GM21367 (cell line): ENCODE data around the gene SAMD8.

Experiments used
- ATAC-seq: cut with Tn5 transposase; IDR thresholded peaks from one replicate; pipeline ENCODE4 v1.9.1; 2021; ENCODE audit not compliant: unreplicated experiment

The SAMD8 gene

DNA sequence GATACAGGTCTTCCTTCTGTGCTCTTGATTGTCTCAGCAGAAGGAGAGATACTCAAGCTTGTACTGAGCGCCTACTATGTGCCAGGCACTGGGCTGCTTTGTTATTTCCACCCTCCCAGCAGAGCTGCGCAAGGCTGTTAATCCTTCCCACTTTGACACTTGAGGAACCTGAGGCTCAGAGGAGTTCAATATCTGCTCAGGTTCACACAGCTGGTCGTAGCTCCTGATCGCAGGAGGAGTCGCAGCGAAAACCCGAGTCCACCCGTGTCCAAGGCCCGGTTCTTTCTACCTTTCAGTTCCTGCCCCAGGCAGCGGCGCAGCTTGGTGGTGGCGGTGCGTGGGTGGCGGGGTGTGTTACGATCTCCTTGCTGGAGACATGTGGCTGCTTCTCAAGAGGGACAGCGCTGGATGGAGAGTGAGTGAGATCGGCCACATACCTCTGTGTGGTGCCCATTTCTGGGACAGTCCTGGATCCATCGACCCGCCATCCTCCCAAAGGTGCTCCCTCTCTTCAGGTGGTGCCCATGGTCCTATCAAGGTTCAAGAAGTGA, 26.5 kb upstream of the SAMD8 start:
- no peak for ATAC-seq

DNA sequence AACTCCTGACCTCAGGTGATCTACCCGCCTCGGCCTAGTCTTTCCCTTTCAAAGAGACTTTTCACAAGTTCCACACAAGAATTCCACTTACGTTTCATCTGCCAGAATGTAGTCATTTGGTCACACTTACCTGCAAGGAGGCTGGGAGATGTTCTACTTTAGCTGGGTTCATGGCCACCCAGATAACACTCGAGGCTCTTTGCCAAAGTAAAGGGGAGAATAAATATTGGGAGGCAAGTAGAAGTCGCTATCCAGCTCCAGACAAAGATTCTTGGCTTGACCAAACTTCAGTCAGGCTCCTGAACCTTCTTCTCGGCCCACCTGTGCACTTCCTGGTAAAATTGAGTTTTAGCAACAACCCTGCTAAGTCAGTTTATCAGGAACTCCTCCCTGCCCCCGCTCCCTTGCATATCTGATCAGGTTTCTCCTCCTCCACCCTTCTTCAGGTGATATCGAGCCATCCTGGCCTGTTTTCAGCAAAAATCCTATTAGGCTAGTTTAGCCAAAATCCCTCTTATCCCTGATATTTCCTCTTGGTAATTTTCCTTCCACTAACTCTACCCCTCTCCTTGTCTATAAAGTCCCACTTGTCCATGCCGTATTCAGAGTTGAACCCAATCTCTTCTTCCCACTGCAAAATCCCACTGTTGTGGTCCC, 25.1 kb upstream of the SAMD8 start:
- no peak for ATAC-seq

DNA sequence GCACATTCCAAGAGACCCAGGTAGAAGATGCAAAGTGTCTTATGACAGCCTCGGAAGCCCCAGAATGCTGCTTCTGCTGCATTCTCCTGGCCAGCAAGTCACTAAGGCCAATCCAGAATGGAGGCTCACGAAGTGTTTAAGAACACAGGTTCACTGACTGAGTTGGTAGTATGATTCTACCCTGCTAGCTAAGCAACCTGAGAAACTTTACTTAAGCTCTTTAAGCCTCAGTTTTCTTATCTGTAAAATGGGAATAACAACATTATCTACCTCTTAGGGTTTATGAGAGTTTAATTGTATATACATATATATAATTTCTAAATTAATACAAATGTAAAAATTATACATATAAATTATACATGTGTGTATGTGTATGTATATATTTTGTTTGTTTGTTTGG, 22.8 kb upstream of the SAMD8 start:
- no peak for ATAC-seq

DNA sequence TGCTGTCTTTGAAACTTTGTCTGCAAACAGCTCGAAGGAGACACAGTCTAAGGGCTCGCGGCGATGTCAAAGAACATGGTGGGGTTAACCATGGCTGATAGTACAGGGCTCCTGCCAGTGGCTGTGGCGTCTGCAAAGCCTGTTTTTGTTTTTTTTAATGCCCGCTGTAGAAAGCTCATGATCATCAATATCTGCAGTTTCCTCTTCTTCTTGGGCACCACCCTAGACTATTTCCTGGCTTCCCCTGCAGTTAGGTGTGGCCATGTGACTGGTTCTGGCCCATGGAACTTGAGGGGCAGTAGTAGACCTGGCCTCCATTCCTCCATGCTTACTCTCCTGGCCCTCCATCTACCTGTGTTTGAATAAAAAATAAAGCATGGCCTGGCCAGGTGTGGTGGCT, 21.8 kb upstream of the SAMD8 start:
- ATAC-seq = no peak

DNA sequence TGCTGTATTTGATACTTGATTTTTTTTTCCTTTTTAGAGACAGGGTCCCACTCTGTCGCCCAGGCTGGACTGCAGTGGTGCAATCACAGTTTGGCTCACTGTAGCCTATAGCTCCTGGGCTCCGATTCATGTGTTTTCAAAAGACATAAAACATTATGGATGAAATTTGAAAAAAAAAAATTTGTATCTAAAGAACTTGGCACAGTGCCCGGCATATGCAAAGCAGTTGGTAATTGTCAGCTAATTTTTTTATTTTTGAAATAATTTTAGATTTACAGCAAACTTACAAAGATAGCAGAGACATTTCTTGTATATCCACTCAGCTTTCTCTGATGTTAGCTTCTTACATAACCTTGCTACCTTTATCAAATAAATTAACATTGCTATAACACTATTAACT, 20.3 kb upstream of the SAMD8 start:
- no peak for ATAC-seq

DNA sequence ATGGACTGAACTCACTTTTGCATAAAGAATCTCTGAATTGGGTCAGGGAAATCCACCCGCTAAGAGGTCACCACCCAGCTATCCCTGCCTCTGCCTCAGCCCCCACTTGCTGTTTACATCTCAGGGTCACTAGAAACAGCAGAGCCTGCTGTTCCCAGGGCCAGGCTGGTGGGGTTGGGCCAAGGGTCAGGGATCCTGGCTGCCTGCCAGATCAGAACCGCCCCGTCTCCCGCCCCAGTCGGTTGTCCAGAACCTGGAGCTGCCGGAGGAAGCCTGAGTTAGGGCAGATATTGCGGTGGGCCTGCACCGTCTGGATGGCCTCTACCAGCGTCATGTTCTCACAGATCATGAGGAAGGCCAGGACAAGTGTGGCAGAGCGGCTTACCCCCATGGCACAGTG, 17.0 kb upstream of the SAMD8 start:
- ATAC-seq = no peak

DNA sequence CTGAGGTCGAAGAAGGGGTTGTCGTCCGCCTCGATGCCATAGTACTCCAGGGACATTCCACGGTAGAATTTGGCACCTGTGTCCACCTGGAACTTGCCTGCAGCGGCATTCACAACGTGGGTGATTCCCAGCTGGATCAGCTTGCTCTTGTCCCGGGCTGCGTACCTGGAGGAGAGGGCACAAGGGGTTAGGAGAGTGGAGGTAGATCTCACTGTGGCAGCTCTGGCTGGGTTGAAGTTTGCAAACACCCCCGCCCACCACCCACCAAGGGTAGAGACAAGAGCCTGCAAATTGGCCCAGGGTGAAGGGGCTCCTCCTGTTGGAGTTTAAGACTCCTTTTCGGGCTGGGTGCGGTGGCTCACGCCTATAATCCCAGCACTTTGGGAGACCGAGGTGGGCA, 15.8 kb upstream of the SAMD8 start:
- no peak for ATAC-seq

DNA sequence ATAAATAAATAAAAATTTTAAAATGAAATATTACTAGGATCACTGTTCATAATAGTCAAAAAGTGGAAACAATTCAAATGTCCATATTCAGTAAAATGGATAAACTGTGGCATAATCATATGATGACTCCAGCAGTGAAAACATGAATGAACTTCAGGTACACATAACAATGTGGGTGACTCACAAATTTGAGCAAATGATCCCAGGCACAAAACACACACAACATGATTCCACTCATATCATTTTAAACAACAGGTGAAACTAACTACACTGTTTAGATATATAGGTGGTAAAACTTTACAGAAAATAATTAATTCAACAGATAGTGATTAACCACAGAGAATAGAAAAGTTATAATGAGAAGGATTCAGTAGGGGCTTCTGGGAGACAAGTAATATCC, 14.7 kb upstream of the SAMD8 start:
- ATAC-seq = no peak

DNA sequence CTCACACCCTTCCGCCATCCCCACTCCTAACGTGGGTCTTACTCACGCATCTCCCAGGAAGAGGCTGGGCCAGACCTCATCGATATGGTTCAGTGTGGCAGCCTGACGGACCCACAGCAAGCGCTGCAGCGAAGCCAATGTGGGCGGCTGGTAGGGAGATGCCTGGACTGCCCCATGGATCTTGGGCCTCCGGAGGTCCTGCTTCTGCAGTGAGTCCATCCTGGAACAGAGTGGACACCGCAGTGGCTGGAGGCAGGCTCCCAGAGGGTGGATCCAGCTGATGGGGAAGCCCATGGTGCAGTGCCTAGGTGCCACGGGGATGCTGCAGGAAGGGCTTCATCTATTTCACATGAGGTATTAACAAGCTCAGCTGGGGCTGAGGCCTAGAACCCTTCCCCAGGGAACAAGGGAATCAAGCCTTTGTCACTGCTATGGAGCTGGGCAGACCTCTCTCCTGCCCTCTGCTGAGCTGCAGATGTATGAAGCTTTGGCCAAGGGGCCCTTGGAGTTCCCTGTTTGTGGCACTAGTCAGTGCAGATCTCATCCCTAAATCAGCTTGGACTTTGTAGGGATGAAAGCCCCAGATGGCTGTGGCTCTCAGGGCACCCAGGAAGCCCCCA, 13.7 kb upstream of the SAMD8 start:
- ATAC-seq = no peak

DNA sequence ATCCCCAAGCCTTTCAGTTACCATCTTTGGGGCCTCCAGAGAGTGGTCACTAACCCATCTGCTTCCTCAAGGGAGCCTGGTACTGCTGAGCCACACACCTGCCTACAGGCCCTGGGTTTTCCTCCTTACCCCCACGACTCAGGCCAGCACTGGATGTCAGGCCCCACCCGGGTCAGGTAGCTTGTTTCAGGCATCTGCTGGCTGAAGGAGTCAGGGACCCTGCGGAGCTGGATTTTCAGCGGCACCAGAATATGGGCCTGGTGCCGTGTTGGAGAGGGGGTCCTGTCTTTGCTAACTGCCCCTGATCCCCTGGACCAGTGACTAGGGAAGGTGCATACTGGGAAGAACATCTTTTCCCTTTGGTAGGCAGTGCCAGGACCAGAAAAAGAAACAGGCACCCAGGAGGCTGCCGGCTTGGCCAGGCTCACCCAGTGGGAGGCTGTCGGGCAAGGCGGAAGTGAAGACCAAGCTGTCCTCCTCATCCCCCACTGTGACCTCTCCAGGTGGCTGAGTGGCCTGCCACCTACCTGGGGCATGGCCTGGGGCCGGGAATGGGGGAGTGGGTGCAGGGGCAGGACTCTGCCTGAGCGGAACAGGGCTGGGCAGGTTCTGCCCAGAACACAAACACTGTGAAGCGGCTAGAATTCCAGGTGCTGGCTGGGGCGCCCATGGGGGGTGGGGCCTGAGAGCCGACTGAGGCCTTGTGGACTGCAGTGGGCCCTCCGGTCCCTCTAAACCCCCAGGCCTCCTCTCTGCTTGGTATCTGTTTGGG, 12.4 kb upstream of the SAMD8 start:
- ATAC-seq = no peak

DNA sequence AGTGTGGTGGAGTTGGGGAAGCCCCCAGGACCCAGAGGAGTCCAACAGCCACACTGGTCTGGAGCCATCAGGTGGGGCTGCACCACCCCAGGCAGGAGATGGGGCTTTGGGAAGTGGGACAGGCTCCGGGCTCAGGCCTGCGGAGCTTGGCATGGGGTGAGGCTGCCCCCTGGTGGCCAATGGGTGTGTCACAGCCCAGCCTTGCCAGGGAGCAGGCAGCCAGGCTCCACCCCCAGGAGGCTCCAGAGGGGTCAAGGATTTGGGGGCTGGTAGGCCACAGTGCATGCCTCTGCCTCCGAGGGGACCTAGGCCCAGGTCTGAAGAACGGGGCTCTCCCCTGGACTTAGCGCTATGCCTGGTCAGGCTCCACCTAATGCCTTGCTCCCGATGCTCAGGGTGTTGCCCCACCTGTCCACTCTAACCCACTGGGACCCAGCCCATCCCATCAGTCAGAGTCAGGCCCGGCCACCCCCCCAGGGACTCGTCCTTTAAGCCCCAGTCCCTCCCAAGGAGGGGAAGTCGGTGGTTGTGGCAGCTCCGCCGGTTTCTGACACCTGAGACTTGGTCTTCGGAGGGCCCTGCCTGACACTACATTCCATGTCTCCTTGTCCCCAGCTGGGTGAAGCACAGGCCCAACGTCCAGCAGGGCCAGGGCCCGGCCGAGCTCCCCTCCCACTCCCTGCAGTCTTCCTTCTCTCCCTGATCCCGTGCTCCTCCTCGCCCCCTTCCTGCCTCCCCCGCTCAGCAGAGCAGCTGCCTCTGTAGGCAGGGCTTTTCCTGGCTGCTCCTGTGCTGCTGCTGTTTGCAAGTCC, 11.3 kb upstream of the SAMD8 start:
- ATAC-seq = peak; percentile 72

DNA sequence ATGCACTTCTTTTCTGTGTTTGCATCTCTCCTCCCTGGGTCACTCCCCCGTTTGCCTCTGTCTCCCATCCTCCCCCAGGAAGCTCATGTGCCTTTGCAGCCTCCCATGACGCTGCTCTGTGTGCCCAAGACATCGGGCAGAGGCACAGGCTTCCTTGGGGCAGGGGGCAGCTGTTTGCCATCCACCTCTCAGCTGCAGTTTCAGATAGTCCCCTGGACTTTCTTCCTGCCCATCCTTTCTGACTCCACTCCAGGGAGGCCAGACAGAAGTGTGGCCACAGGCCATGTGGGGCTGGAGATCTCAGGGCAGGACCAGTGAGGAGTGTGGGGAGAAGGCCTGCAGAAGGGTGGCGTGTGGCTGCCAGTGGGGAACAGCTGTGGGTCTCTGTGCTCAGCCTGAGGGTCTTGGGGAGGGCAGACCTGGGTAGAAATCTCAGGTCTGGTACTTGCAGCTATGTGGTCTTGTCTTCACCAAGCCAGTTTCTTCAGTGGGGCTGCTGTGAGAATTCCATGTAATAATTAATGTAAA, 10.6 kb upstream of the SAMD8 start:
- no peak for ATAC-seq

DNA sequence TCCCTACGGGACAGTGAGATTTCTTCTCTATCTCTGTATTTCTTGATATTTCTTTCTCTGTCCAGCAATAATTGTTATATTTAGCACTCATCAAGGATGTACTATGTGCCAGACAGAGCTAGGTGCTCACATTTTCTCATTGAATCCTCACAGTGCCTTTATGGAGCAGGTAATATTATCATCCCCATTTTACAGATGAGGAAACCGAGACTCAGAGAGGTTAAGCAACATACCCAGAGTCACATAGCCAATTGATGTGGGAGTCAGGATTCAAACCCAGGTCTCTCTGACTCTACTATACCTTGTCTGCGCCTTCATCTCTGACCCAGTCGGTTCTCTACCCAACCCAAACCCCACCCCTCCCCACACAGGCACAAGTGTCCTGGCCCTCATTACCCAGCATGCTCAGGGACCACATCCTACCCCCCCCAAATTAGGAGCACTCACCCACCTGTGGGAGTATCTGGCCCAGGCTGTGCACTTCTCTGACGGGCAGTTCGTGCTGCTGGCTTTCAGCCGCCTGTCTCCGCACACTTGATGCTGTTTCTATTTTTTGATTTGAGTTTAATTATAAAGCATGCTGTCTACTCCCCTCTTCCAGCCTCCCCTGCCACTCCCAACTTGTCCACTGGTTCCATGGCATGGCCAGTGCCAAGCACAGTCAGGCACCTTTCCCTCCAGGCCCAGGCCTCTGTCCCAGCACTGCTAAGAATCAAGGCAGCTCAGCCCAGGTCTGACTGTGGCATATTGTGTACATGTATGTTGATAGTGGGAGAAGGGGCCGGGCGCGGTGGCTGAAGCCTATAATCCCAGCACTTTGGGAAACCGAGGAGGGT, 9.8 kb upstream of the SAMD8 start:
- no peak for ATAC-seq

DNA sequence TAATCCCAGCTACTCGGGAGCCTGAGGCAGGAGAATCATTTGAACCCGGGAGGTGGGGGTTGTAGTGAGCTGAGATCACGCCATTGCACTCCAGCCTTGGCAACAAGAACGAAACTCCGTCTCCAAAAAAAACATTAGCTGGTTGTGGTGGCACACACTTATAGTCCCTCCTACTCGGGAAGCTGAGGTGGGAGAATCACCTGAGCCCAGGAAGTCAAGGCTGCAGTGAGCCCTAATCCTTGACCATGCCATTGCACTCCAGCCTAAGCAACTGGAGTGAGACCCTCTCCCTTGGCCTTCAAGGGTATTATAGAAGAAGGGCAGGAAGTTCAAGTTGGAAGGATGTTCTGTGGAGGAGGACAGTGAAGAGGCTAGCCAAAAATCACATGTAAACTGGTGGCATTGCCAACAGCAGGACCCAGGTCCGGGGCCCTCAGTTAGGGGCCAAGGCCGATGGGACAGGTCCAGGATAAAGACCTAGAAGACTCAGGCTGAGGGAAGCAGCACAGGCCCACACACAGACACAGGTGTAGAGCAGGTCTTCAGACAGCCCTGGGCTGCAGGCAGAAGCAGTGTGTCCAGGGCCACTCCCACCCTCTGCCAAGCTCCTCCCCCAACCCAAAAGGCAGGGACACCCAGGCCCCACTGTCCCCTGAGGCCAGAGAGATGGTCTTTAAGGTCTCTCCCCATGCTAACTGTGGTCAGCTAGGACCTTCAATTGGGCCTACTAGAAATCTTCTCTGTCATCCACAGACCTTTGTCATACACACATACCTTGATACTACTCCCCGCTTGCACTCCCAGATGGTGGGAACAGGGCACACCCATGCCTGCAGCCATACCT, 8.4 kb upstream of the SAMD8 start:
- ATAC-seq = no peak

DNA sequence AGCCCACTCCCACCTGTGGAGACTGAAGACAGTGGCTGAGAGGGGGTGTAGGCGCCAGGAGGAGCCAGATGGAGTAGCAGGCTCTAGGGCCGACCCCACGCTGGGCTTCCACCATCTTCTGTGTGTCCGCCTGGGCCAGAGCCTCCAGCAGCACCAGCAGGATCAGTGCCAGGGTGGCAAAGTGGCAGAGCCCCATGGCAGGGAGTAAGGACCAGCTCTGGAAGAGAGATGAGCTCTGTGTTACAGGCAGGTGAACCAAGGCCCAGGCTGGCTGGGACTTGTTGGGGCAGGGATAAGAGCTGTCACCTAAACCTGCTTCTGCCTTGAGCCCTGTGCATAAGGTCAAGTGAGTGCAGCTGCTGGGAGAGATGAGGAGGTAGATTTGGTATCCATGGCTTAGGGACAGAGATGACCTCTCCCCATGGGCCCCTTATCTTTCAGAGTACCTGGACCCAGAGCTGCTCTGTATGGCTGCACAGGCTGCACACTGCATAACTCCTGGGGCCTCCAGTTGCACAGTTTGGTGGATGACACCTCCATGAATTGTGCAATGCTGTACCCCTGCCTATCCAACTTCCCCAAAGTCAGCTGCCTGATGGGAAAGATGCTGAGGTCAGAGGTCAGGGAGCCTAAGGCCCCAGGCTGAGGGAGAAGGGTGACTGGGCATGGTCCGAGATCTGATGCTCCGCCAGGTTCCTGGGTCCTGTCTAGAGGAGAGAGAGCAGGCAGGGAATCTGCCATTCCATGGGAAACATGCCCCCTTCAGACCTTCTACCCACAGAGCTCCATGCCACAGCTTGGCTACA, 7.4 kb upstream of the SAMD8 start:
- ATAC-seq = no peak

DNA sequence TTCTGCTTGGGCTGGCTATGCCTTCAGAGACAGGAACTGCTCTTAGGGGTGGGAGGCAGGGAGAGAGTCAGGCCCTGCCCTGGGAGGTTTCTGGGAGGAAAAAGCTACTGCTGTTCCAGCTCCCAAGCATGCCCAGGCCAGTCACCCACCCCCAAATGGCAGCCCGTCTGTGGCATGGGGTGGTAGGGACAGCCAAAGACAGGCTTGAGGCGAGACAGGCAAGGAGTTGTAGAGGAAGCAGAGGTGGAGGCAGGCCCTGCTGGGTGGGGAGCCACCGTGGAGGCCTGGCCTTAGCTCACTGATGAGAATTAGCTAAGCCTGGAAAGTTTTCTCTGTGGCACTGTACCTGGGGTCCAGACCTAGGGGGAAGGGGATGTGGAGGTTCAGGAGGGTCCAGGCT, 6.6 kb upstream of the SAMD8 start:
- ATAC-seq = no peak

DNA sequence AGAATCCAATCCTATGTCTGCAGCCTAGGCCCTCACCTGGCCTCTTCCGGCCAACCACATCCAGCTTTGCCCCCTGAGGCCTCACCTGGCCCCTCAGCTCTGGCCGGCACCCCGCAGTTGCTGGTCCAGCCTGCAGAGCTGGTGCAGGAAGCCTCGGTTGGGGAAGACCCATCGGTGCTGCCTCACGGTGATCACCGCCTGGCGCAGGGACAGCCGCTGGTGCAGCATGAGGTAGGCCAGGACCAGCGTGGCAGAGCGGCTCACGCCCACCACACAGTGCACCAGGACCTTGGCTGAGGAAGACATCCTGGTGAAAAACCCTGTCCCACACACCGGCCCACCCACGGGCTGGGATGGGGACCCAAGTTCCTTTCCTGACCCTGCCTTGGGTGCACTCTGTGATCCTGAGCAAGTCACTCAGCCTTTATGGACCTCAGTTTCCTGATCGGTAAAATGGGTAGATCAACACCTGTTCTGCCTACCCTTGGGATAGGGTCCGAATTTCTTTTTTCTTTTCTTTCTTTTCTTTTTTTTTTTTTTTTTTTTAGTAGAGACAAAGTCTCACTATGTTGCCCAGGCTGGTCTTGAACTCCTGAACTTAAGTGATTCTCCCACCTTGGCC, 5.8 kb upstream of the SAMD8 start:
- ATAC-seq = no peak

DNA sequence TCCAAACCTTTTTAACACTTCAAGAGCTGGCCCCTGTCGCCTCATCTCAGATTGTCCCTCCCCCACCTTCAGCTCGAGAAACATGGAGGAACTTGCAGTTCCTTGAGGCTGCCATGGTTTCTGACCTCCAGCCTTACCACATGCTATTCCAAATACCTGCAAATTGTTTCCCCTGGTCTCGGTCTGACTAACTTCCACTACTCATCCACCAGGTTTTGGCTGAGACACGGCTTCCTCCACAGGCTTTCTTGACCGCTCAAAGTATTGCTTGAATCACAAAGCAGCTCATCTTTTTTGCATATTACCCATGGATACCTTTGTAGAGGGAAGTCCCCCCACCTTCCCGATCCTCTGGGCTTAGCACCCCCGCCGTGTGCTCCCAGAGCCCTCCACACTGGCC, 5.2 kb upstream of the SAMD8 start:
- no peak for ATAC-seq
